CD14-positive monocyte (primary cell): Measurements from ENCODE around the gene PDE6B. TPM values are rescaled to one million over a fixed set of nuclear protein-coding genes. Genes with fewer than 3 reads are reported as not detected.

Source experiments
- DNase-seq, 3 donors: peaks; one replicate each; pipeline ENCODE4 v3.0.0-alpha.2; 2011 to 2022
- H2AFZ ChIP-seq: 2 replicates; pipeline ENCODE4 v1.6.0; 2012; ENCODE audit warnings: mild to moderate bottlenecking, low read depth, low read length, inconsistent platforms; ENCODE audit not compliant: insufficient read depth, poor library complexity, severe bottlenecking
- H3K27ac ChIP-seq, 2 donors: 1 replicate in 1 of 2; 2 replicates in 1 of 2; pipeline ENCODE4 v1.5.1; 2012 to 2013; ENCODE audit warnings: low read length in 2 of 2, control low read depth in 1 of 2, inconsistent platforms in 1 of 2, low read depth in 1 of 2, mild to moderate bottlenecking in 1 of 2
- H3K27me3 ChIP-seq, 2 donors: one replicate each; pipeline versions ENCODE4 v1.6.0 to v1.6.1; 2011 to 2013; ENCODE audit warnings: low read length in 2 of 2; ENCODE audit not compliant: control insufficient read depth in 2 of 2, insufficient read depth in 2 of 2
- H3K36me3 ChIP-seq, 2 donors: replicated peaks in 1 of 2; 1 replicate in 1 of 2; 2 replicates in 1 of 2; pipeline versions ENCODE4 v1.5.1 to v1.6.1; 2012 to 2013; ENCODE audit warnings: low read length in 2 of 2, control low read depth in 1 of 2, inconsistent platforms in 1 of 2, mild to moderate bottlenecking in 1 of 2; ENCODE audit not compliant: insufficient read depth in 2 of 2, control insufficient read depth in 1 of 2
- H3K4me1 ChIP-seq, 2 donors: 1 replicate in 1 of 2; 2 replicates in 1 of 2; pipeline versions ENCODE4 v1.5.1 to v1.6.1; 2012 to 2013; ENCODE audit warnings: low read length in 2 of 2, control low read depth in 1 of 2, inconsistent platforms in 1 of 2, mild to moderate bottlenecking in 1 of 2, moderate library complexity in 1 of 2; ENCODE audit not compliant: insufficient read depth in 2 of 2, control insufficient read depth in 1 of 2
- H3K4me2 ChIP-seq: replicated peaks from 2 replicates; pipeline ENCODE3; 2012; ENCODE audit warnings: low read length, moderate library complexity, mild to moderate bottlenecking; ENCODE audit not compliant: poor library complexity, severe bottlenecking; ENCODE audit errors: extremely low read depth
- H3K4me3 ChIP-seq, 3 experiments: fragments of 200-600 bp in 1 of 3; sonication (generic) in 1 of 3; replicated peaks in 1 of 3; 1 replicate in 2 of 3; 2 replicates in 1 of 3; pipeline ENCODE4 v1.5.1; 2011 to 2013; ENCODE audit warnings: low read length in 3 of 3, mild to moderate bottlenecking in 3 of 3, control low read depth in 2 of 3, low read depth in 2 of 3, inconsistent platforms in 1 of 3, moderate library complexity in 1 of 3
- H3K79me2 ChIP-seq: 2 replicates; pipeline ENCODE4 v1.6.0; 2012; ENCODE audit warnings: mild to moderate bottlenecking, control low read depth, inconsistent platforms, low read length, moderate library complexity; ENCODE audit not compliant: insufficient read depth
- H3K9ac ChIP-seq: 2 replicates; pipeline ENCODE4 v1.6.0; 2017; ENCODE audit warnings: low read length, mild to moderate bottlenecking; ENCODE audit not compliant: insufficient read depth, poor library complexity, severe bottlenecking
- H3K9me3 ChIP-seq, 2 donors: replicated peaks in 1 of 2; 1 replicate in 1 of 2; 2 replicates in 1 of 2; pipeline versions ENCODE4 v1.5.1 to v1.6.1; 2012 to 2013; ENCODE audit warnings: low read length in 2 of 2, control low read depth in 1 of 2; ENCODE audit not compliant: control insufficient read depth in 1 of 2, insufficient read depth in 1 of 2
- H4K20me1 ChIP-seq: 2 replicates; pipeline ENCODE4 v1.6.0; 2012; ENCODE audit warnings: mild to moderate bottlenecking, low read length, control low read depth, moderate library complexity; ENCODE audit not compliant: insufficient read depth
- H3K27ac Mint-ChIP-seq, 7 donors: one replicate each; pipeline ENCODE4 v1.8.0; 2020; ENCODE audit warnings: mild to moderate bottlenecking in 7 of 7, mixed read lengths in 7 of 7, moderate library complexity in 6 of 7, inconsistent platforms in 2 of 7
- H3K27me3 Mint-ChIP-seq, 3 donors: one replicate each; pipeline ENCODE4 v1.8.0; 2021 to 2022; ENCODE audit warnings: low read depth in 3 of 3, mild to moderate bottlenecking in 3 of 3, mixed read lengths in 3 of 3, moderate library complexity in 3 of 3, inconsistent platforms in 1 of 3
- H3K36me3 Mint-ChIP-seq, 2 donors: one replicate each; pipeline ENCODE4 v1.8.0; 2020; ENCODE audit warnings: mixed read lengths in 2 of 2, inconsistent platforms in 1 of 2, mild to moderate bottlenecking in 1 of 2
- H3K4me1 Mint-ChIP-seq: one replicate; pipeline ENCODE4 v1.8.0; 2020; ENCODE audit warnings: mild to moderate bottlenecking, mixed read lengths
- H3K4me3 Mint-ChIP-seq, 2 donors: one replicate each; pipeline ENCODE4 v1.8.0; 2020; ENCODE audit warnings: mild to moderate bottlenecking in 2 of 2, mixed read lengths in 2 of 2, moderate library complexity in 1 of 2
- H3K9me3 Mint-ChIP-seq, 7 donors: one replicate each; pipeline ENCODE4 v1.8.0; 2020 to 2022; ENCODE audit warnings: mixed read lengths in 7 of 7, mild to moderate bottlenecking in 6 of 7, moderate library complexity in 6 of 7, inconsistent platforms in 2 of 7
- CTCF ChIP-seq: fragments of 200-600 bp; IDR thresholded peaks from one replicate; pipeline ENCODE4 v1.8.0; 2022; ENCODE audit warnings: antibody characterized with exemption, mild to moderate bottlenecking
- WGBS: methylation state at CpG from one replicate; pipeline ENCODE4 v1.1.5; 2013; ENCODE audit warnings: missing lambda C conversion rate; ENCODE audit not compliant: insufficient coverage; 5-methylcytosine and 5-hydroxymethylcytosine counted together
- intact Hi-C, 2 donors: fragments of 100-400 bp; cut with micrococcal nuclease; formaldehyde crosslinking; loops; one replicate each; pipeline versions ENCODE4 v1.15.0 to v1.15.1; 2023
- polyA plus RNA-seq, 3 donors: library from polyadenylated mRNA; depleted of rRNA in 1 of 3; unstranded in 2 of 3; stranded (reverse) in 1 of 3; fragments of 300-500 nt in 2 of 3; fragments of >200 nt in 1 of 3; fragmentation: Illumina TruSeq in 2 of 3; gene quantifications; 1 replicate in 2 of 3; 2 replicates in 1 of 3; pipeline ENCODE4 v1.2.3, GENCODE V29; 2012 to 2021

The PDE6B gene
- polyA plus RNA-seq, 3 donors = 3.7 to 6.3 (median 4.6) TPM

- Histone ChIP-seq H3K4me1 (no peaks in the 10 kb centered on the region), H3K27ac (no peak overlapping the region), H3K4me3 (no peak overlapping the region), H3K9ac (no peak overlapping the region), H3K9me3 (peaks cover 3 to 33% of the 10 kb centered on the region in 2 donors), H3K27me3 (peaks cover 24 to 50% of the 10 kb centered on the region in 2 donors), H3K79me2 (no peaks in the 10 kb centered on the region), H3K36me3 (no peaks in the 10 kb centered on the region), H3K4me2 (no peak overlapping the region), H2AFZ (no peak overlapping the region), H4K20me1 (no peaks in the 10 kb centered on the region)
- H3K27me3 Mint-ChIP-seq = peaks cover 50 to 70% (median 53%) of the 10 kb centered on the region in 3 donors
- no peak for TF ChIP-seq CTCF
- peak overlapping the region in 1 of 2 donors; percentile 83 for H3K4me3 Mint-ChIP-seq
- no peak overlapping the region for H3K27ac Mint-ChIP-seq
- peaks cover 8% of the 10 kb centered on the region for H3K4me1 Mint-ChIP-seq
- DNase-seq = no peak
- 25% methylated on average over 30 of the region's 32 CpGs for WGBS
- intact Hi-C loops = no loop called here
- H3K36me3 Mint-ChIP-seq = peaks cover 0 to 6% of the 10 kb centered on the region in 2 donors
- peaks cover 2 to 20% (median 15%) of the 10 kb centered on the region in 7 donors for H3K9me3 Mint-ChIP-seq
Observed at GRCh38 chr4:578451-579443, 46.6 kb upstream of the PDE6B start.

- H3K9ac ChIP-seq = no peak overlapping the region
- WGBS = 44% methylated on average over 8 of the region's 11 CpGs
- no peaks in the 10 kb centered on the region for H4K20me1 ChIP-seq
- DNase-seq = no peak
- TF ChIP-seq CTCF = no peak
- H3K4me3 Mint-ChIP-seq = peak overlapping the region in 1 of 2 donors; percentile 80
- H3K27me3 Mint-ChIP-seq = peaks cover 42 to 61% (median 45%) of the 10 kb centered on the region in 3 donors
- no peaks in the 10 kb centered on the region for H3K79me2 ChIP-seq
- H2AFZ ChIP-seq = no peak overlapping the region
- intact Hi-C loops = no loop called here
- peaks cover 18 to 42% of the 10 kb centered on the region in 2 donors for H3K27me3 ChIP-seq
- no peak overlapping the region for H3K27ac ChIP-seq
- H3K36me3 Mint-ChIP-seq = peaks cover 0 to 6% of the 10 kb centered on the region in 2 donors
- H3K4me1 Mint-ChIP-seq = peaks cover 8% of the 10 kb centered on the region
- peaks cover 3 to 30% of the 10 kb centered on the region in 2 donors for H3K9me3 ChIP-seq
- H3K4me1 ChIP-seq = no peaks in the 10 kb centered on the region
- H3K4me3 ChIP-seq = no peak overlapping the region
- H3K4me2 ChIP-seq = no peak overlapping the region
- peaks cover 6 to 25% (median 20%) of the 10 kb centered on the region in 7 donors for H3K9me3 Mint-ChIP-seq
- no peaks in the 10 kb centered on the region for H3K36me3 ChIP-seq
- H3K27ac Mint-ChIP-seq = no peak overlapping the region
Observed at GRCh38 chr4:579543-580175, 45.7 kb upstream of the PDE6B start.
